Kidney (tissue), 14 donors: Measurements from ENCODE around the gene JAM3. TPM values are rescaled to one million over a fixed set of nuclear protein-coding genes. Genes with fewer than 3 reads are reported as not detected.

Experiments
- DNase-seq, 5 donors: peaks; one replicate each; pipeline ENCODE4 v3.0.0-alpha.2; 2013 to 2020
- FAIRE-seq: peaks from 2 replicates; lab custom pipeline; 2012; peaks lifted over from hg19 to GRCh38; lab: Jason Lieb, UNC
- H3K27ac ChIP-seq, 2 donors: one replicate each; pipeline ENCODE4 v1.7.0; 2013; ENCODE audit warnings: low read depth in 2 of 2, low read length in 2 of 2, inconsistent platforms in 1 of 2
- H3K27me3 ChIP-seq: one replicate; pipeline ENCODE4 v1.7.1; 2013; ENCODE audit warnings: low read length, inconsistent platforms; ENCODE audit not compliant: control insufficient read depth, insufficient read depth
- H3K36me3 ChIP-seq, 3 donors: one replicate each; pipeline versions ENCODE4 v1.7.0 to v1.7.1; 2013; ENCODE audit warnings: low read length in 3 of 3, control low read depth in 1 of 3, inconsistent platforms in 1 of 3; ENCODE audit not compliant: insufficient read depth in 3 of 3, control insufficient read depth in 2 of 3
- H3K4me1 ChIP-seq, 3 donors: one replicate each; pipeline versions ENCODE4 v1.7.0 to v1.7.1; 2013; ENCODE audit warnings: low read length in 3 of 3, inconsistent platforms in 1 of 3, low read depth in 1 of 3; ENCODE audit not compliant: control insufficient read depth in 2 of 3, insufficient read depth in 2 of 3
- H3K4me3 ChIP-seq, 3 donors: one replicate each; pipeline versions ENCODE4 v1.7.0 to v1.8.1; 2013; ENCODE audit warnings: low read length in 3 of 3, control low read depth in 1 of 3, inconsistent platforms in 1 of 3
- H3K9ac ChIP-seq, 3 donors: one replicate each; pipeline versions ENCODE4 v1.7.0 to v1.7.1; 2013; ENCODE audit warnings: low read length in 3 of 3, control low read depth in 1 of 3, inconsistent platforms in 1 of 3
- H3K9me3 ChIP-seq, 3 donors: one replicate each; pipeline versions ENCODE4 v1.7.0 to v1.7.1; 2013; ENCODE audit warnings: low read length in 3 of 3, control low read depth in 1 of 3, inconsistent platforms in 1 of 3; ENCODE audit not compliant: control insufficient read depth in 2 of 3, insufficient read depth in 1 of 3
- intact Hi-C: fragments of 100-400 bp; cut with DNase I; formaldehyde crosslinking; loops from one replicate; pipeline ENCODE4 v1.11.1; 2022
- polyA plus RNA-seq: library from polyadenylated mRNA; stranded (reverse); fragments of 350-450 nt; fragmentation: Illumina TruSeq; extraction: RNeasy Lipid Tissue Mini Kit (QIAGEN cat#74804); gene quantifications from one replicate; pipeline ENCODE4 v1.2.3, GENCODE V29; 2014; ENCODE audit warnings: low read depth, low replicate concordance; ENCODE audit not compliant: insufficient read depth
- total RNA-seq: library from RNA; stranded (reverse); fragmentation: NEBNext Ultra II Directional; extraction: Animal tissue kit (Norgen Biotek cat#: 25700); gene quantifications from one replicate; pipeline ENCODE4 v1.2.1, GENCODE V29; 2021
- TF ChIP-seq, protein P1 (sequence below): IDR thresholded peaks from 3 replicates; pipeline ENCODE4 v1.5.1; 2012; ENCODE audit warnings: mild to moderate bottlenecking, moderate library complexity, borderline replicate concordance; ENCODE audit not compliant: insufficient read depth; ENCODE audit errors: extremely low read depth
- donor health status: control.
- donor health status: control.
- donor health status: control.
- donor health status: control.
- donor health status: control.
- donor health status: DM: yes; HTN: yes; CAD: no.
- donor health status: Normal renal cell carcinoma (clear cell type).

Gene JAM3
- total and polyA plus RNA-seq, 2 donors from 2014 or later = 13.3 to 19.5 TPM

DNA sequence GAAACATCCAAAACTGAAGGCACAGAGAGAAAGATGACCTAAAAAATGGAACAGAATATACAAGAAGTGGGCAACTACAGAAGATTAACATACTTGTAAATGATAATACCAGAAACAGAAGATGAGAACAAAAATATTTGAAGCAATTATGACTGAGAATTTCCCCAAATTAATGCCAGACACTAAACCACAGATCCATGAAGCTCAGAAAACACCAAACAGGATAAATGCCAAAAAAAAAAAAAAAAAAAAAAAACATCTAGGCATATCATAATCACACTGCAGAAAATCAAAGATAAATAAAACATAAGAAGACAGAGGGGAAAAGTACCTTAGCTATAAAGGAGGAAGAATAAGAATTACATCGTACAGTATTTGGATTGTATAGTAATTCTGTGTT, 65.3 kb downstream of the JAM3 start:
- FAIRE-seq = no peak
- intact Hi-C loops = no loop called here
- no peak for DNase-seq

DNA sequence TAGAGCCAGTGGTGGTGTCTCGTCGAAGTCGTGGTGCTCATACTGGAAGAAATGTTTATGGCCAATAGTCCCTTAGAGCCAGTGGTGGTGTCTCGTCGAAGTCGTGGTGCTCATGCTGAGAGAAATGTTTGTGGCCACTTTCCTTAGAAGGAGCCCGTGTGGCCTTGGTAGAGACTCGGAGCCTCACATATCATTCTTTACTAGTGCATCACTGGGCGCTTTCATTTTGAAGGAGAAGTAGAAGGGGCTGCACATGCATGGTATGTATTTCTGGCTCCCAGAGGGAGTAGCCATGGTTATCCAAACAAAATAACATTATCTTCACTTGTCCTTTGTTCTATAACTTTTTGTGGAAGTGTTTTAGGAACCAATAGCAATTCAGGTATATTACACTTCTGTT, 69.5 kb downstream of the JAM3 start:
- intact Hi-C loops = loop anchor here (5.0 kb wide), 1 partner anchor 81 kb away; no protein-coding TSS in a partner anchor
- Histone ChIP-seq H3K9me3 (peaks cover 0 to 4% (median under 1%) of the 10 kb centered on the region in 3 donors), H3K4me3 (no peak overlapping the region), H3K9ac (no peak overlapping the region), H3K4me1 (peaks cover 0 to 3% (median 0%) of the 10 kb centered on the region in 3 donors), H3K27me3 (no peaks in the 10 kb centered on the region), H3K27ac (no peak overlapping the region), H3K36me3 (no peaks in the 10 kb centered on the region)
- FAIRE-seq (no peak), DNase-seq (no peak)
- TF ChIP-seq, protein P1, sequence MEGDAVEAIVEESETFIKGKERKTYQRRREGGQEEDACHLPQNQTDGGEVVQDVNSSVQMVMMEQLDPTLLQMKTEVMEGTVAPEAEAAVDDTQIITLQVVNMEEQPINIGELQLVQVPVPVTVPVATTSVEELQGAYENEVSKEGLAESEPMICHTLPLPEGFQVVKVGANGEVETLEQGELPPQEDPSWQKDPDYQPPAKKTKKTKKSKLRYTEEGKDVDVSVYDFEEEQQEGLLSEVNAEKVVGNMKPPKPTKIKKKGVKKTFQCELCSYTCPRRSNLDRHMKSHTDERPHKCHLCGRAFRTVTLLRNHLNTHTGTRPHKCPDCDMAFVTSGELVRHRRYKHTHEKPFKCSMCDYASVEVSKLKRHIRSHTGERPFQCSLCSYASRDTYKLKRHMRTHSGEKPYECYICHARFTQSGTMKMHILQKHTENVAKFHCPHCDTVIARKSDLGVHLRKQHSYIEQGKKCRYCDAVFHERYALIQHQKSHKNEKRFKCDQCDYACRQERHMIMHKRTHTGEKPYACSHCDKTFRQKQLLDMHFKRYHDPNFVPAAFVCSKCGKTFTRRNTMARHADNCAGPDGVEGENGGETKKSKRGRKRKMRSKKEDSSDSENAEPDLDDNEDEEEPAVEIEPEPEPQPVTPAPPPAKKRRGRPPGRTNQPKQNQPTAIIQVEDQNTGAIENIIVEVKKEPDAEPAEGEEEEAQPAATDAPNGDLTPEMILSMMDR = no peak

More for the DNA sequence above, 65.3 kb downstream of the JAM3 start:
- TF ChIP-seq, protein P1 = no peak
- no peak overlapping the region for H3K27ac ChIP-seq
- no peak overlapping the region for H3K4me3 ChIP-seq
- no peaks in the 10 kb centered on the region for H3K27me3 ChIP-seq
- peaks cover 0 to 12% (median 4%) of the 10 kb centered on the region in 3 donors for H3K9me3 ChIP-seq
- no peaks in the 10 kb centered on the region for H3K4me1 ChIP-seq
- H3K9ac ChIP-seq = no peak overlapping the region
- no peaks in the 10 kb centered on the region for H3K36me3 ChIP-seq

- TF ChIP-seq, protein P1 = no peak
- Histone ChIP-seq H3K27ac (no peak overlapping the region), H3K9ac (no peak overlapping the region), H3K36me3 (no peaks in the 10 kb centered on the region), H3K27me3 (no peaks in the 10 kb centered on the region), H3K9me3 (no peaks in the 10 kb centered on the region), H3K4me3 (peak overlapping the region in 1 of 3 donors; percentile 37), H3K4me1 (peaks cover 0 to 3% (median 0%) of the 10 kb centered on the region in 3 donors)
- intact Hi-C loops = loop anchor here (5.0 kb wide), 1 partner anchor 82 kb away; no protein-coding TSS in a partner anchor
- DNase-seq (no peak), FAIRE-seq (no peak)
Measured at GRCh38 chr11:134139303-134139872, 70.5 kb downstream of the JAM3 start.
